ENCODE measurements around the gene TTC7B.

TTC7B gene

DNA sequence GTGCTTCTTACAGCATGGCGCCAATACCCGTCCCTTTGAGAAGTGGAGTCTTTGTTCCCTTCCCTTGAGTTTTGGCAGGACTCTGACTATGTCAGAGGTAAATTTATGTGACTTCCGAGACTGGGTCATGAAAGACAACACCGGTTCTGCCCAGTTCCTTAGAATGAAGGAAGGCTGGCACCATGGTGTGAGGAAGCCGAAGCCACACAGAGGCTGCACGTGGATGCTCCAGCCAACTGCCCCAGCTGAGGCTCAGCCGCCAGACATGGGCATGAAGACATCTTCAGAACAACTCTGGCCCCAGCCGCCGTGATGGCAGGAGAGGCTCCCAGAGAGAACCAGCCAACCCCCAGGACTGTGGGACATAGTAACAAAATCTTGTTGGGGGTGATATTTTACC lies 308.2 kb downstream of the TTC7B start:
- no peak for FAIRE-seq
- TF ChIP-seq POLR2AphosphoS5 (IDR thresholded peaks at IDR 0.05; ENCODE audit: low read depth, low read length), result no peak
- no peak for TF ChIP-seq POLR2A (IDR thresholded peaks at IDR 0.05; ENCODE audit: low read depth, low read length)
- no peak for TF ChIP-seq TAF1 (IDR thresholded peaks at IDR 0.05; ENCODE audit: borderline replicate concordance, low read depth, low read length)
- no peak for DNase-seq (ENCODE audit: insufficient read length)

DNA sequence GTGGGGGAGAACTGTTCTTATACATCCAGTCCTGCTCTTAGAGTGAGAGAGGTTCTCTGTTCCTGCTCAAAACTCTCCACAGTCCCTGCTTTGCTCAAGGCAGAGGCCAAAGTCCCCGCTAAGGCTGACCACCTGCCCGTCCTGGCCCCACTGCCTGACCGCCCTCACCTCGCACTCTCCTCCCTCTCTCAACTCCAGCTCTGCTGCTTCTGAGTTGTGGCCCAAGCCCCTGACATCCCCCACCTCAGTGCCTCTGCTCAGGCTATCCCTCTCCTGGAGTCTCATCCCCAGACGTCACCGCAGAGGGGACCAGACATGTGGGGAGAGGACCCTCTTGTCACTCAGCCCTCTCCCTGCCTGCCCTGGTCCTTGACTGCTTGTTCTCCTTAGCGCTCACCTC lies 308.8 kb downstream of the TTC7B start:
- no peak for FAIRE-seq
- no peak for DNase-seq (ENCODE audit: insufficient read length)
- TF ChIP-seq POLR2AphosphoS5 (IDR thresholded peaks at IDR 0.05; ENCODE audit: low read depth, low read length) (no peak), TAF1 (IDR thresholded peaks at IDR 0.05; ENCODE audit: borderline replicate concordance, low read depth, low read length) (no peak), POLR2A (IDR thresholded peaks at IDR 0.05; ENCODE audit: low read depth, low read length) (no peak)

DNA sequence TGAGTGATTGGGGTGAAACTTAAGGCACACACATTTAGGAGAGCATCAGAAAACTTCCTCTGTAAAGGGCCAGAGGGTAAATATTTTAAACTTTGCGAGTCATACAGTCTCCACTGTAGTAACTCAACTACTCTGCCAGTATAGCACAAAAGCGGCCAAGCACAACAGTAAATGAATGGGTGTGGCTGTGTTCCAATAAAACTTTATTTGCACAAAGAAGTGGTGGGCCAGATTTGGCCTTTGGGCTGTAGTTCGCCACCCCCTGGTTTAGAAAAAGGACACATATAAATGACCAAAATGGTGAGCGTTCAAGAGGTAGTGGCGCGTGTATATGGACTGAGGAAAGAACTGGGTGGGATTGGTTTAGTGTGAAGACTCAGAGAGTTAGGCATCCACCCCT lies 309.5 kb downstream of the TTC7B start:
- DNase-seq (ENCODE audit: insufficient read length) (no peak), FAIRE-seq (no peak)
- TF ChIP-seq POLR2A (IDR thresholded peaks at IDR 0.05; ENCODE audit: low read depth, low read length) (no peak), POLR2AphosphoS5 (IDR thresholded peaks at IDR 0.05; ENCODE audit: low read depth, low read length) (no peak), TAF1 (IDR thresholded peaks at IDR 0.05; ENCODE audit: borderline replicate concordance, low read depth, low read length) (no peak)

DNA sequence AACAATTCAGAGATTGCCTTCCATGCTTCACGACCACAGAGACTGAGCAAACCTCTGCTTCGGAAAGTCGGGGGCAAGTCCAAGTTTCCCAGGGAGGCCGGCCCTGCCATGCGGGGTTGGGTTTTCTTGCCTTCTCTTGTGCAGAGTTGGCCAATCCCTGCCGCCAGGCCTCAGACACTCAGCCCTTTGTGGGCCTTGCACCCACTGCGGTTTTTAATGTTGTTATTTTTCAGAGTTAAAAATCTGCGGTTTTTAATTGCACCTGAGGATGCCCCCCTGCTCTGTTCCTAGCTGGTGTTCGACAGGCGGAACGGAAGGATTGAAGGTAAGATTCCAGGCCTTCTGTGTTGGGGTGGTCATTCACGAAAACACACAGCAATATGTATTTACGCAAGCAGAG lies 310.7 kb downstream of the TTC7B start:
- no peak for DNase-seq (ENCODE audit: insufficient read length)
- FAIRE-seq, result no peak
- TF ChIP-seq POLR2AphosphoS5 (IDR thresholded peaks at IDR 0.05; ENCODE audit: low read depth, low read length), result no peak
- TF ChIP-seq TAF1 (IDR thresholded peaks at IDR 0.05; ENCODE audit: borderline replicate concordance, low read depth, low read length), result no peak
- TF ChIP-seq POLR2A (IDR thresholded peaks at IDR 0.05; ENCODE audit: low read depth, low read length), result no peak

DNA sequence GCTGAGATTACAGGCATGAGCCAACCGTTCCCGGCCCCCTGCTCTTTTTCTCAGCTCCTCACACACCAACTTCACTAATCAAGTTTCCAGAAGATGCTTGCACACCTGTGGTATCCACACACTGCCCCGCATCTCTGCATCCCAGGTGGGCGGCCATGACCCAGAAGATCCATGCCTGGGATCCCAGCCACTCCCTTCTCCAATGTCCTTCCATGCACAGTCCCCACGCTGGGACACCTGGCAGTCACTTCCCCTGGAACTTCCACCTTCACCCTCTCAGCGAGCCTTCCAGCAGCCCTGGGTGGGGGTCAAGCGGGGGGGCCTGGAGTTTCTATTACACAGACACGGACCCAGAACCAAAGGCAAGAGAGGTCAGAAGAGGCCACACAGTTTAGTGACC lies 311.6 kb downstream of the TTC7B start:
- DNase-seq (ENCODE audit: insufficient read length) (no peak), FAIRE-seq (no peak)
- TF ChIP-seq POLR2A (IDR thresholded peaks at IDR 0.05; ENCODE audit: low read depth, low read length) (no peak), POLR2AphosphoS5 (IDR thresholded peaks at IDR 0.05; ENCODE audit: low read depth, low read length) (no peak), TAF1 (IDR thresholded peaks at IDR 0.05; ENCODE audit: borderline replicate concordance, low read depth, low read length) (no peak)

DNA sequence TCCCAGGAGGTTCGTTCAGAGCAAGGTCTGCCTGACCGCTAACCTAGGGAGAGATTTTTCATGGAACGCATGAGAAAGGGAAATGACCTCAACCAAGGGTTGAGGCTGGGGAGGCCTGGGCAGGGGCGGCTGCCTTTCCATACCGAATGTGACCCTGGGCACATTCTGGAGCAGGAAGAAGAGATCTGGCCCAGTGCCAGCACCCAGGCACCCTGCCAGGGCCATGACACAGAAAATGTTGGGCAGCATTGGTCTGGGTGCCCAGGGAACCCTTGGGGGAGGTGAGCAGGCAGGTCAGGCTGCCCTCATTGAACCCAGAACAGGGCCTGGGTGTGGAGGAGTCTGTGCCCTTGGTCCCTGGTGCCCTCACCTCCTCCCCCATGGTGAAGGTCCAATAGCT lies 312.6 kb downstream of the TTC7B start:
- TF ChIP-seq TAF1 (IDR thresholded peaks at IDR 0.05; ENCODE audit: borderline replicate concordance, low read depth, low read length) (no peak), POLR2AphosphoS5 (IDR thresholded peaks at IDR 0.05; ENCODE audit: low read depth, low read length) (no peak), POLR2A (IDR thresholded peaks at IDR 0.05; ENCODE audit: low read depth, low read length) (no peak)
- no peak for FAIRE-seq
- DNase-seq (ENCODE audit: insufficient read length), result no peak

DNA sequence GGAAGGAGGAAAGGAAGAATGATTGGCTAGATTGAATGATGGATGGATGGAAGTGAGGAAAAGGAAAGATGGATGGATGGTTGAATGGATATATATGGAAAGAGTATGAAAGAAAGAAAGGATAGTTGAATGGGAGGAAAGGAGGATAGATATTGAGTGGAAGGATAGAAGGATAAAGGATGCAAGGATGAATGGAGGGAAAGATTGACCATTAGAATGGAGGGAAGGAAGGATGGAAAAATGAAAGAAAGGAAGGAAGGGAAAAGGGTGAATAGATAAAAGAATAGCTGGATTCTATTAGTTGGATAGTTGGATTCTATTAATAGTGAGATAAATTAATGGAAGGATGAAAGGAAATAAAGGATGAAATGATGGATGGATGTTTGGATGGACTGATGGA lies 313.5 kb downstream of the TTC7B start:
- no peak for DNase-seq (ENCODE audit: insufficient read length)
- FAIRE-seq, result no peak
- TF ChIP-seq TAF1 (IDR thresholded peaks at IDR 0.05; ENCODE audit: borderline replicate concordance, low read depth, low read length), result no peak
- no peak for TF ChIP-seq POLR2AphosphoS5 (IDR thresholded peaks at IDR 0.05; ENCODE audit: low read depth, low read length)
- TF ChIP-seq POLR2A (IDR thresholded peaks at IDR 0.05; ENCODE audit: low read depth, low read length), result no peak

DNA sequence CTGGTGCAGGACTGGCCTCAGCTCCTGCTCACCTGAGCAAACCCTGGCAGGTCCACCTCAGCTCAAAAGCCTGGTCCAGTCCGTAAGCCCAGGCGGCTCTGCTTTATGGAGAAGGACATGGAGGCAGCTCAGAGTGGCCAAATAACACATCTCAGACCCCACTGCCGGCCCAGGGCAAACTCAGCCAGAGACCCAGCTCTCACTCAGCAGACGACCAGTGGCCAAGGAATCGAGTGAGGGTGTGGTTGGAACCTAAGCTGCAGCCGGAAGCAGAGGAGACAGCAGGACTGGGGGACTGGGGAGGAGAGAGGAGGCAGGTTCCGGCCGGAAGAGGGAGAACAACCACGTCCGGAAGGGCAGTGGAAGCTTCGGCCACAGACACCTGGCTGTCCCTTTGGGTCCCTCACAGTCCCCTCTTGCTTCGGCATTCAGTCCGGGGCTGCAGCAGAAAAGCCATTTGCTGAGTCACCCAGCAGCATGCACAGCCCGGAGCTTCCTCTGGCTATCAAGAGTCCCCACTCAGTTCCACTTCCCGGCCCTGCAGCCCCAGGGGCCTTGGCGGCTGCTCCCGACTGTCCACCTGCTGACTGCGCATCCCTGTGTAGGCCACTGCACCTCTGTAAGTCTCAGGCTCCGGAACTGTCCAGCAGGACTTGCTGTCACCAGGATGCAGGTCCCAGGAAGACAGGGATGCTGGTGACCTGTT lies 315.4 kb downstream of the TTC7B start:
- no peak for FAIRE-seq
- no peak for TF ChIP-seq TAF1 (IDR thresholded peaks at IDR 0.05; ENCODE audit: borderline replicate concordance, low read depth, low read length)
- no peak for TF ChIP-seq POLR2AphosphoS5 (IDR thresholded peaks at IDR 0.05; ENCODE audit: low read depth, low read length)
- TF ChIP-seq POLR2A (IDR thresholded peaks at IDR 0.05; ENCODE audit: low read depth, low read length), result no peak

DNA sequence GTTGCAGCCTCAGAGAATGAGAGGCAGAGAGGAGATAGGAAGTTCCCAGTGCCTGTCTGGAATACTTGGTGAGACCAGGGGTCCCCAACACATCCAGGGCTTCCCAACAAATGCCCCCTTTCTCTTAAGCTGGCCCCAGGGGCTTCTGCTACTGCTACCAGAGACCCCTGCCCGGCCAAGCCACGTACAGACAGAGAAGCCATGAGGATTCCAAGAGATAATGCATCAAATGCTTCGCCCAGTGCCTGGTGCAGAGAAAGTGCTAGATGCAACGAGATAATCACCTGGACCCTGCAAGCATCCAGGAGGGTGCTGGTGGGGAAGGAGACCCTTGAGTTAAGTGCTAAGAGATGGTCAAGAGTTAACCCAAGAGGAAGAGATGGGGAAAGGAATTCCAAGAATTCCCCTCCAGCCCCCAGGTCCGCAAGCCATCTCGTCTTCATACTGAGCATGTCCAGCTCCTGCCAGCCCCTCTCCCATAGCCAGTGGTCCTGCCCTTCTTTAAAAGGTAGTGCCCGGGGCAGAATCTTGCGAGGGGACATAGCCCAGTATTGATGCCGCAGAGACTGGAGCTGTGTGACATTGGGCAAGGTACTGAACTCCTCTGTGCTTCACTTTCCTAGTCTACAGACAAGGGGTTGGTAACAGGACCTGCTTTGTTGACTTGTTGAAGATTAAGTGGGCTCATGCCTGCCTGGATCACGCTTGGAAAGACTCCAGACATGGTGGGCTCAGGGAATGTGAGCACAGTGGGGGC lies 316.1 kb downstream of the TTC7B start:
- TF ChIP-seq TAF1 (IDR thresholded peaks at IDR 0.05; ENCODE audit: borderline replicate concordance, low read depth, low read length), result no peak
- DNase-seq (ENCODE audit: insufficient read length), result no peak
- no peak for FAIRE-seq

More for the DNA sequence above, 315.4 kb downstream of the TTC7B start:
- DNase-seq (ENCODE audit: insufficient read length), result no peak

DNA sequence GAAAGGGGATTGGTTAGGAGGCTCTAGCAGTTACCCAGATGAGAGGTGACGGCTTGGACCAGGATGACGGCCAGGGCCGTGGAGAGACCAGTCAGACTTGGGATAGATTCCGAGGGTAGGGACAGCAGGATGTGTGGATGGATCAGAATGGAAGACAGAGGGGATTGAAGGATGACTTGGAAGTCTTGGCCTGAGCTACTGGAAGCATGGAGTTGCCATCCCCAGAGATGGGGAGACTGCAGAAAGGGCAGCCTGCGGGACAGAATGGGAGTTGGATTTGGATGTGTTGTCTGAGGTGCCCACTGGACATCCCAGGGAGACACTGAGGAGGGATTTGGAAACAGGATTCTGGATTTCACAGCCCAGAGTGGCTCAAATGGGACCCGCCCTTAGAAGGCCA lies 317.1 kb downstream of the TTC7B start:
- no peak for FAIRE-seq
- no peak for TF ChIP-seq POLR2AphosphoS5 (IDR thresholded peaks at IDR 0.05; ENCODE audit: low read depth, low read length)
- no peak for TF ChIP-seq POLR2A (IDR thresholded peaks at IDR 0.05; ENCODE audit: low read depth, low read length)
- TF ChIP-seq TAF1 (IDR thresholded peaks at IDR 0.05; ENCODE audit: borderline replicate concordance, low read depth, low read length), result no peak

DNA sequence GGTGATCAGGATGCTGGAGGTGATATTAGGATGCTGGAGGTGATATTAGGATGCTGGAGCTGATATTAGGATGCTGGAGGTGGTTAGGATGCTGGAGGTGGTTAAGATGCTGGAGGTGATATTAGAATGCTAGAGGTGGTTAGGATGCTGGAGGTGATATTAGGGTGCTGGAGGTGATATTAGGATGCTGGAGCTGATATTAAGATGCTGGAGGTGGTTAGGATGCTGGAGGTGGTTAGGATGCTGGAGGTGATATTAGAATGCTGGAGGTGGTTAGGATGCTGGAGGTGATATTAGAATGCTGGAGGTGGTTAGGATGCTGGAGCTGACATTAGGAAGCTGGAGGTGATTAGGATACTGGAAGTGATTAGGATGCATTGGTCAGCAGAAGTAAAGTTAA lies 318.0 kb downstream of the TTC7B start:
- FAIRE-seq, result no peak
- no peak for DNase-seq (ENCODE audit: insufficient read length)
- TF ChIP-seq POLR2A (IDR thresholded peaks at IDR 0.05; ENCODE audit: low read depth, low read length) (no peak), TAF1 (IDR thresholded peaks at IDR 0.05; ENCODE audit: borderline replicate concordance, low read depth, low read length) (no peak), POLR2AphosphoS5 (IDR thresholded peaks at IDR 0.05; ENCODE audit: low read depth, low read length) (no peak)

More for the DNA sequence above, 317.1 kb downstream of the TTC7B start:
- DNase-seq (ENCODE audit: insufficient read length), result no peak

DNA sequence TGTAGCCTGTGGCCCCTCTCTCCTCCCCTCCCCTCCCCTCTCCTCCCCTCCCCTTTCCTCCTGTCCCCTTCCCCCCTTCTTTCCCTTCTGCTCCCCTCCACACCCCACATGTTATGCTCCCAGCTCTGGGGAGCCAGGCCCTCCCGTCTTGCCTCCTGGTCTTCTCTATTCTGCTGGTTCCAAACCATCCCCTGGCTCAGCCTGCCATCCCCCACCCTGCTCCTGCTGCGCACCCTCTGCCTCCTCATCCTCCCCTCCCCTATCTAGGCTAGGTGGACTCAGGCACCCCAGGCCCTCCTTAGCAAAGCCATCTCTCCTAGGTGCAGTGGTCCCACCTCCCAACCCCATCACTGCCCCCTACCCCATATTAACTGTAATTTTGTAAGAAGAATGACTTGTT lies 319.9 kb downstream of the TTC7B start:
- no peak for DNase-seq (ENCODE audit: insufficient read length)
- TF ChIP-seq POLR2AphosphoS5 (IDR thresholded peaks at IDR 0.05; ENCODE audit: low read depth, low read length) (no peak), POLR2A (IDR thresholded peaks at IDR 0.05; ENCODE audit: low read depth, low read length) (no peak), TAF1 (IDR thresholded peaks at IDR 0.05; ENCODE audit: borderline replicate concordance, low read depth, low read length) (no peak)
- no peak for FAIRE-seq
